GM23338 (cell line): ENCODE results near the gene SLC35F1. TPM values are rescaled to one million over a fixed set of nuclear protein-coding genes. Genes with fewer than 3 reads are reported as not detected.

Source experiments
- ATAC-seq: fragments of 200-7000 bp; cut with Tn5 transposase; 3 replicates; pipeline ENCODE4 v1.9.1; 2020
- DNase-seq: peaks from one replicate; pipeline ENCODE4 v3.0.0-alpha.2; 2015; ENCODE audit warnings: low spot score
- H2AFZ ChIP-seq: fragments of 200-600 bp; sonication (generic); 2 replicates; pipeline ENCODE4 v1.8.0; 2016; ENCODE audit warnings: antibody characterized with exemption, mild to moderate bottlenecking, moderate library complexity
- H3F3A ChIP-seq: fragments of 200-600 bp; sonication (generic); replicated peaks from 2 replicates; pipeline ENCODE4 v1.8.0; 2017; ENCODE audit warnings: antibody characterized with exemption, mixed run types, low read depth
- H3K27ac ChIP-seq: fragments of 200-600 bp; sonication (generic); 2 replicates; pipeline ENCODE4 v1.6.1; 2016; ENCODE audit warnings: low read depth
- H3K27me3 ChIP-seq: fragments of 200-600 bp; sonication (generic); 2 replicates; pipeline ENCODE4 v1.8.0; 2016; ENCODE audit warnings: mild to moderate bottlenecking, mixed run types, moderate library complexity; ENCODE audit not compliant: insufficient read depth
- H3K36me3 ChIP-seq: fragments of 200-600 bp; sonication (generic); 2 replicates; pipeline ENCODE4 v1.8.0; 2016; ENCODE audit warnings: mild to moderate bottlenecking; ENCODE audit not compliant: insufficient read depth
- H3K4me1 ChIP-seq: fragments of 200-600 bp; sonication (generic); 2 replicates; pipeline ENCODE4 v1.8.0; 2016; ENCODE audit warnings: mild to moderate bottlenecking, moderate library complexity; ENCODE audit not compliant: insufficient read depth
- H3K4me2 ChIP-seq: fragments of 200-600 bp; sonication (generic); 2 replicates; pipeline ENCODE4 v1.7.1; 2017; ENCODE audit warnings: mixed run types
- H3K4me3 ChIP-seq: fragments of 200-600 bp; sonication (generic); 2 replicates; pipeline ENCODE4 v1.6.1; 2016; ENCODE audit warnings: mixed run types
- H3K79me2 ChIP-seq: fragments of 200-600 bp; sonication (generic); replicated peaks from 2 replicates; pipeline ENCODE4 v1.8.0; 2017; ENCODE audit warnings: mild to moderate bottlenecking; ENCODE audit not compliant: insufficient read depth
- H3K9me2 ChIP-seq: fragments of 200-600 bp; sonication (generic); 2 replicates; pipeline ENCODE4 v1.8.0; 2017; ENCODE audit not compliant: insufficient read depth
- H4K20me1 ChIP-seq: fragments of 200-600 bp; sonication (generic); replicated peaks from 2 replicates; pipeline ENCODE4 v1.8.0; 2017; ENCODE audit warnings: mild to moderate bottlenecking; ENCODE audit not compliant: insufficient read depth
- H3K27ac Mint-ChIP-seq: 2 replicates; pipeline ENCODE4 v1.8.0; 2020; ENCODE audit warnings: inconsistent platforms, mild to moderate bottlenecking, moderate library complexity, mixed read lengths
- H3K27me3 Mint-ChIP-seq: 3 replicates; pipeline ENCODE4 v1.8.0; 2022; ENCODE audit warnings: low read depth, mild to moderate bottlenecking, moderate library complexity, mixed read lengths, inconsistent platforms; ENCODE audit not compliant: insufficient read depth, poor library complexity
- H3K36me3 Mint-ChIP-seq: 3 replicates; pipeline ENCODE4 v1.8.0; 2021; ENCODE audit warnings: low read depth, mild to moderate bottlenecking, inconsistent platforms, moderate library complexity, mixed read lengths
- H3K4me1 Mint-ChIP-seq: 3 replicates; pipeline ENCODE4 v1.8.0; 2020; ENCODE audit warnings: mild to moderate bottlenecking, inconsistent platforms, mixed read lengths
- H3K4me3 Mint-ChIP-seq: 3 replicates; pipeline ENCODE4 v1.8.0; 2021; ENCODE audit warnings: moderate library complexity, mild to moderate bottlenecking, inconsistent platforms, mixed read lengths
- H3K9me3 Mint-ChIP-seq: 3 replicates; pipeline ENCODE4 v1.8.0; 2020; ENCODE audit warnings: moderate library complexity, mild to moderate bottlenecking, inconsistent platforms, mixed read lengths
- CREB1 ChIP-seq: fragments of 250-450 bp; sonication (Bioruptor Pico); IDR thresholded peaks from 2 replicates; pipeline ENCODE4 v1.5.0; 2020; ENCODE audit warnings: low read depth, mild to moderate bottlenecking, moderate library complexity
- ETS1 ChIP-seq: IDR thresholded peaks from 2 replicates; pipeline ENCODE4 v1.6.1; 2016; ENCODE audit warnings: antibody characterized with exemption
- EZH2 ChIP-seq: fragments of 200-600 bp; sonication (generic); IDR thresholded peaks from one replicate; pipeline ENCODE4 v1.8.0; 2017; ENCODE audit warnings: antibody characterized with exemption, mild to moderate bottlenecking, low read depth; ENCODE audit not compliant: unreplicated experiment
- EZH2phosphoT487 ChIP-seq: fragments of 200-600 bp; sonication (generic); IDR thresholded peaks from one replicate; pipeline ENCODE4 v1.8.1; 2018; ENCODE audit warnings: antibody characterized with exemption; ENCODE audit not compliant: unreplicated experiment
- JUNB ChIP-seq: IDR thresholded peaks from one replicate; pipeline ENCODE4 v1.6.1; 2016; ENCODE audit warnings: antibody characterized with exemption; ENCODE audit not compliant: unreplicated experiment
- NANOG ChIP-seq: IDR thresholded peaks from 2 replicates; pipeline ENCODE4 v1.6.1; 2016; ENCODE audit warnings: antibody characterized with exemption, borderline replicate concordance
- POLR2AphosphoS5 ChIP-seq: IDR thresholded peaks from 2 replicates; pipeline ENCODE4 v1.6.1; 2016; ENCODE audit warnings: antibody characterized with exemption, low read depth
- REST ChIP-seq: IDR thresholded peaks from one replicate; pipeline ENCODE4 v1.6.1; 2018; ENCODE audit warnings: antibody characterized with exemption; ENCODE audit not compliant: unreplicated experiment
- STAT1 ChIP-seq: IDR thresholded peaks from one replicate; pipeline ENCODE4 v1.6.1; 2016; ENCODE audit warnings: antibody characterized with exemption; ENCODE audit not compliant: unreplicated experiment
- ZNF114 ChIP-seq: fragments of 250-450 bp; sonication (Bioruptor Pico); IDR thresholded peaks from 2 replicates; pipeline ENCODE4 v1.5.0; 2020; ENCODE audit warnings: mild to moderate bottlenecking, moderate library complexity
- ZNF331 ChIP-seq: fragments of 250-450 bp; sonication (Bioruptor Pico); IDR thresholded peaks from 2 replicates; pipeline ENCODE4 v1.5.0; 2020; ENCODE audit warnings: low read depth, mild to moderate bottlenecking, moderate library complexity
- polyA plus RNA-seq: library from polyadenylated mRNA; unstranded; fragments of >200 nt; fragmentation: Nextera tagmentation; extraction: Ambion mirVana; gene quantifications from 2 replicates; pipeline ENCODE4 v1.2.1, GENCODE V29; 2016
- total RNA-seq: library from RNA; depleted of rRNA; stranded (reverse); fragments of >200 nt; shearing (Covaris generic); gene quantifications from 2 replicates; pipeline ENCODE4 v1.2.3, GENCODE V29; 2014
- TF ChIP-seq, protein P1 (sequence below): fragments of 250-450 bp; sonication (Bioruptor Pico); IDR thresholded peaks from 2 replicates; pipeline ENCODE4 v1.5.0; 2020; ENCODE audit warnings: mild to moderate bottlenecking, moderate library complexity
- TF ChIP-seq, protein P2 (sequence below), 2 experiments: fragments of 200-600 bp in 1 of 2; sonication (generic) in 1 of 2; conservative IDR thresholded peaks; 2 replicates each; pipeline versions ENCODE4 v1.5.1 to v1.6.1; 2016 to 2017; ENCODE audit warnings: antibody characterized with exemption in 2 of 2, low read depth in 2 of 2, mild to moderate bottlenecking in 2 of 2, moderate library complexity in 1 of 2

Gene SLC35F1
- total and polyA plus RNA-seq, 2 experiments from 2014 or later: 3.0 to 10.3 TPM

- TF ChIP-seq ZNF114 (CRISPR knock-in tag) (no peak), NANOG (no peak), EZH2phosphoT487 (no peak)
Observed at GRCh38 chr6:117989086-117989485, 82.0 kb downstream of the SLC35F1 start (continued).

- peaks cover 3% of the 10 kb centered on the region; the same call in 2 of the 3 replicates for H3K9me3 Mint-ChIP-seq
- H3K4me3 ChIP-seq: no peak overlapping the region
- no peaks in the 10 kb centered on the region for H4K20me1 ChIP-seq
- H3K9me2 ChIP-seq: no peaks in the 10 kb centered on the region
- no peaks in the 10 kb centered on the region for H3K36me3 Mint-ChIP-seq
- H3K27ac ChIP-seq: no peak overlapping the region
- no peak overlapping the region for H3K27ac Mint-ChIP-seq
- H3K36me3 ChIP-seq: no peaks in the 10 kb centered on the region
- TF ChIP-seq, protein P1, sequence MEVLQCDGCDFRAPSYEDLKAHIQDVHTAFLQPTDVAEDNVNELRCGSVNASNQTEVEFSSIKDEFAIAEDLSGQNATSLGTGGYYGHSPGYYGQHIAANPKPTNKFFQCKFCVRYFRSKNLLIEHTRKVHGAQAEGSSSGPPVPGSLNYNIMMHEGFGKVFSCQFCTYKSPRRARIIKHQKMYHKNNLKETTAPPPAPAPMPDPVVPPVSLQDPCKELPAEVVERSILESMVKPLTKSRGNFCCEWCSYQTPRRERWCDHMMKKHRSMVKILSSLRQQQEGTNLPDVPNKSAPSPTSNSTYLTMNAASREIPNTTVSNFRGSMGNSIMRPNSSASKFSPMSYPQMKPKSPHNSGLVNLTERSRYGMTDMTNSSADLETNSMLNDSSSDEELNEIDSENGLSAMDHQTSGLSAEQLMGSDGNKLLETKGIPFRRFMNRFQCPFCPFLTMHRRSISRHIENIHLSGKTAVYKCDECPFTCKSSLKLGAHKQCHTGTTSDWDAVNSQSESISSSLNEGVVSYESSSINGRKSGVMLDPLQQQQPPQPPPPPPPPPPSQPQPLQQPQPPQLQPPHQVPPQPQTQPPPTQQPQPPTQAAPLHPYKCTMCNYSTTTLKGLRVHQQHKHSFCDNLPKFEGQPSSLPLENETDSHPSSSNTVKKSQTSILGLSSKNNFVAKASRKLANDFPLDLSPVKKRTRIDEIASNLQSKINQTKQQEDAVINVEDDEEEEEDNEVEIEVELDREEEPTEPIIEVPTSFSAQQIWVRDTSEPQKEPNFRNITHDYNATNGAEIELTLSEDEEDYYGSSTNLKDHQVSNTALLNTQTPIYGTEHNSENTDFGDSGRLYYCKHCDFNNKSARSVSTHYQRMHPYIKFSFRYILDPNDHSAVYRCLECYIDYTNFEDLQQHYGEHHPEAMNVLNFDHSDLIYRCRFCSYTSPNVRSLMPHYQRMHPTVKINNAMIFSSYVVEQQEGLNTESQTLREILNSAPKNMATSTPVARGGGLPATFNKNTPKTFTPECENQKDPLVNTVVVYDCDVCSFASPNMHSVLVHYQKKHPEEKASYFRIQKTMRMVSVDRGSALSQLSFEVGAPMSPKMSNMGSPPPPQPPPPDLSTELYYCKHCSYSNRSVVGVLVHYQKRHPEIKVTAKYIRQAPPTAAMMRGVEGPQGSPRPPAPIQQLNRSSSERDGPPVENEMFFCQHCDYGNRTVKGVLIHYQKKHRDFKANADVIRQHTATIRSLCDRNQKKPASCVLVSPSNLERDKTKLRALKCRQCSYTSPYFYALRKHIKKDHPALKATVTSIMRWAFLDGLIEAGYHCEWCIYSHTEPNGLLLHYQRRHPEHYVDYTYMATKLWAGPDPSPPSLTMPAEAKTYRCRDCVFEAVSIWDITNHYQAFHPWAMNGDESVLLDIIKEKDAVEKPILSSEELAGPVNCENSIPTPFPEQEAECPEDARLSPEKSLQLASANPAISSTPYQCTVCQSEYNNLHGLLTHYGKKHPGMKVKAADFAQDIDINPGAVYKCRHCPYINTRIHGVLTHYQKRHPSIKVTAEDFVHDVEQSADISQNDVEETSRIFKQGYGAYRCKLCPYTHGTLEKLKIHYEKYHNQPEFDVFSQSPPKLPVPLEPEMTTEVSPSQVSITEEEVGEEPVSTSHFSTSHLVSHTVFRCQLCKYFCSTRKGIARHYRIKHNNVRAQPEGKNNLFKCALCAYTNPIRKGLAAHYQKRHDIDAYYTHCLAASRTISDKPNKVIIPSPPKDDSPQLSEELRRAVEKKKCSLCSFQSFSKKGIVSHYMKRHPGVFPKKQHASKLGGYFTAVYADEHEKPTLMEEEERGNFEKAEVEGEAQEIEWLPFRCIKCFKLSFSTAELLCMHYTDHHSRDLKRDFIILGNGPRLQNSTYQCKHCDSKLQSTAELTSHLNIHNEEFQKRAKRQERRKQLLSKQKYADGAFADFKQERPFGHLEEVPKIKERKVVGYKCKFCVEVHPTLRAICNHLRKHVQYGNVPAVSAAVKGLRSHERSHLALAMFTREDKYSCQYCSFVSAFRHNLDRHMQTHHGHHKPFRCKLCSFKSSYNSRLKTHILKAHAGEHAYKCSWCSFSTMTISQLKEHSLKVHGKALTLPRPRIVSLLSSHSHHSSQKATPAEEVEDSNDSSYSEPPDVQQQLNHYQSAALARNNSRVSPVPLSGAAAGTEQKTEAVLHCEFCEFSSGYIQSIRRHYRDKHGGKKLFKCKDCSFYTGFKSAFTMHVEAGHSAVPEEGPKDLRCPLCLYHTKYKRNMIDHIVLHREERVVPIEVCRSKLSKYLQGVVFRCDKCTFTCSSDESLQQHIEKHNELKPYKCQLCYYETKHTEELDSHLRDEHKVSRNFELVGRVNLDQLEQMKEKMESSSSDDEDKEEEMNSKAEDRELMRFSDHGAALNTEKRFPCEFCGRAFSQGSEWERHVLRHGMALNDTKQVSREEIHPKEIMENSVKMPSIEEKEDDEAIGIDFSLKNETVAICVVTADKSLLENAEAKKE: no peak
- TF ChIP-seq REST: no peak
- TF ChIP-seq EZH2phosphoT487: no peak
- no peak for TF ChIP-seq ZNF331 (CRISPR knock-in tag)
- no peak for TF ChIP-seq ETS1
- no peak for TF ChIP-seq POLR2AphosphoS5
- no peak for TF ChIP-seq EZH2
- TF ChIP-seq STAT1: no peak
- TF ChIP-seq NANOG: no peak
- TF ChIP-seq CREB1 (CRISPR knock-in tag): no peak
- TF ChIP-seq, protein P2, sequence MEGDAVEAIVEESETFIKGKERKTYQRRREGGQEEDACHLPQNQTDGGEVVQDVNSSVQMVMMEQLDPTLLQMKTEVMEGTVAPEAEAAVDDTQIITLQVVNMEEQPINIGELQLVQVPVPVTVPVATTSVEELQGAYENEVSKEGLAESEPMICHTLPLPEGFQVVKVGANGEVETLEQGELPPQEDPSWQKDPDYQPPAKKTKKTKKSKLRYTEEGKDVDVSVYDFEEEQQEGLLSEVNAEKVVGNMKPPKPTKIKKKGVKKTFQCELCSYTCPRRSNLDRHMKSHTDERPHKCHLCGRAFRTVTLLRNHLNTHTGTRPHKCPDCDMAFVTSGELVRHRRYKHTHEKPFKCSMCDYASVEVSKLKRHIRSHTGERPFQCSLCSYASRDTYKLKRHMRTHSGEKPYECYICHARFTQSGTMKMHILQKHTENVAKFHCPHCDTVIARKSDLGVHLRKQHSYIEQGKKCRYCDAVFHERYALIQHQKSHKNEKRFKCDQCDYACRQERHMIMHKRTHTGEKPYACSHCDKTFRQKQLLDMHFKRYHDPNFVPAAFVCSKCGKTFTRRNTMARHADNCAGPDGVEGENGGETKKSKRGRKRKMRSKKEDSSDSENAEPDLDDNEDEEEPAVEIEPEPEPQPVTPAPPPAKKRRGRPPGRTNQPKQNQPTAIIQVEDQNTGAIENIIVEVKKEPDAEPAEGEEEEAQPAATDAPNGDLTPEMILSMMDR (conservative IDR thresholded peaks at IDR 0.05; ENCODE audit: low read depth in 2 of 2): no peak
- no peak for TF ChIP-seq ZNF114 (CRISPR knock-in tag)
- TF ChIP-seq JUNB: no peak
- no peaks in the 10 kb centered on the region for H3K27me3 ChIP-seq
- no peaks in the 10 kb centered on the region for H3K4me1 ChIP-seq
- peaks cover 11% of the 10 kb centered on the region; the same call in 2 of the 3 replicates for H3K4me1 Mint-ChIP-seq
- DNase-seq: no peak
- no peaks in the 10 kb centered on the region for H3K79me2 ChIP-seq
- no peak overlapping the region for H3K4me3 Mint-ChIP-seq
- no peaks in the 10 kb centered on the region for H3K27me3 Mint-ChIP-seq
- ATAC-seq: no peak
- no peak overlapping the region for H3K4me2 ChIP-seq
- H2AFZ ChIP-seq: no peak overlapping the region
- H3F3A ChIP-seq: no peaks in the 10 kb centered on the region
Observed at GRCh38 chr6:117990151-117990550, 83.1 kb downstream of the SLC35F1 start.
